MM.1S (cell line): ENCODE data around the gene NHLRC4.

ENCODE experiments used
- DNase-seq: peaks from one replicate; pipeline ENCODE4 v3.0.0-alpha.2; 2015
- H2AFZ ChIP-seq: fragments of 300-600 bp; sonication (generic); 2 replicates; pipeline ENCODE4 v1.6.0; 2016; ENCODE audit warnings: antibody characterized with exemption, low read length
- H3F3A ChIP-seq: fragments of 300-600 bp; sonication (generic); 2 replicates; pipeline ENCODE4 v1.6.1; 2016; ENCODE audit warnings: mild to moderate bottlenecking, antibody characterized with exemption, low read length, moderate library complexity, mixed read lengths; ENCODE audit not compliant: insufficient read depth
- H3K27ac ChIP-seq: fragments of 300-600 bp; sonication (generic); 2 replicates; pipeline ENCODE4 v1.5.1; 2016; ENCODE audit warnings: mild to moderate bottlenecking, low read length
- H3K27me3 ChIP-seq: fragments of 300-600 bp; sonication (generic); replicated peaks from 2 replicates; pipeline ENCODE4 v1.6.0; 2016; ENCODE audit warnings: low read length; ENCODE audit not compliant: insufficient read depth
- H3K36me3 ChIP-seq: fragments of 300-600 bp; sonication (generic); replicated peaks from 2 replicates; pipeline ENCODE4 v1.6.1; 2016; ENCODE audit warnings: mild to moderate bottlenecking, low read length, mixed read lengths; ENCODE audit not compliant: insufficient read depth
- H3K4me1 ChIP-seq: fragments of 300-600 bp; sonication (generic); 2 replicates; pipeline ENCODE4 v1.6.1; 2016; ENCODE audit warnings: low read length, mixed read lengths
- H3K4me2 ChIP-seq: fragments of 300-600 bp; sonication (generic); 2 replicates; pipeline ENCODE4 v1.6.0; 2016; ENCODE audit warnings: low read depth, low read length
- H3K4me3 ChIP-seq: fragments of 300-600 bp; sonication (generic); 2 replicates; pipeline ENCODE4 v1.5.1; 2016; ENCODE audit warnings: low read length, mixed read lengths
- H3K79me2 ChIP-seq: fragments of 300-600 bp; sonication (generic); 2 replicates; pipeline ENCODE4 v1.6.1; 2016; ENCODE audit warnings: mixed run types, low read length, mixed read lengths
- H3K9ac ChIP-seq: fragments of 300-600 bp; sonication (generic); 2 replicates; pipeline ENCODE4 v1.6.1; 2016; ENCODE audit warnings: low read length, mixed read lengths
- H3K9me2 ChIP-seq: fragments of 300-600 bp; sonication (generic); replicated peaks from 2 replicates; pipeline ENCODE4 v1.6.1; 2016; ENCODE audit warnings: mild to moderate bottlenecking, low read length, mixed read lengths; ENCODE audit not compliant: insufficient read depth
- H3K9me3 ChIP-seq: fragments of 300-600 bp; sonication (generic); replicated peaks from 2 replicates; pipeline ENCODE4 v1.6.1; 2016; ENCODE audit warnings: mild to moderate bottlenecking, low read length, mixed read lengths; ENCODE audit not compliant: insufficient read depth
- H4K20me1 ChIP-seq: fragments of 300-600 bp; sonication (generic); 2 replicates; pipeline ENCODE4 v1.6.1; 2016; ENCODE audit warnings: mild to moderate bottlenecking, low read length, moderate library complexity, mixed read lengths; ENCODE audit not compliant: insufficient read depth
- CTCF ChIP-seq: fragments of 300-600 bp; sonication (generic); IDR thresholded peaks from 2 replicates; pipeline ENCODE4 v1.5.1; 2016; ENCODE audit warnings: antibody characterized with exemption, low read length, mixed read lengths
- EZH2 ChIP-seq: fragments of 300-600 bp; sonication (generic); optimal IDR thresholded peaks from 2 replicates; pipeline ENCODE3; 2017; ENCODE audit warnings: low read depth, mild to moderate bottlenecking, antibody characterized with exemption, low read length, mixed read lengths
- EZH2phosphoT487 ChIP-seq: fragments of 300-600 bp; sonication (generic); IDR thresholded peaks from 2 replicates; pipeline ENCODE4 v1.6.1; 2018; ENCODE audit warnings: antibody characterized with exemption, low read length

Gene NHLRC4

GRCh38 chr16:566475-567372 lies at the start of gene NHLRC4:
NHLRC4 (plus strand) TSS chr16:567005; CDS start chr16:568048, 1,043 bp downstream.
- Histone ChIP-seq H2AFZ (peak within 1 kb of the TSS; percentile 90), H3K4me1 (peaks cover 19% of the 10 kb centered on the region)
- peak; percentile 87 for DNase-seq

GRCh38 chr16:518858-519257 lies 47.9 kb upstream of the NHLRC4 start:
- H3K9me3 ChIP-seq = no peaks in the 10 kb centered on the region
- no peaks in the 10 kb centered on the region for H3K27me3 ChIP-seq
- H3K36me3 ChIP-seq = no peaks in the 10 kb centered on the region
- no peaks in the 10 kb centered on the region for H4K20me1 ChIP-seq
- no peaks in the 10 kb centered on the region for H3K4me1 ChIP-seq
- no peaks in the 10 kb centered on the region for H3K9me2 ChIP-seq
- no peaks in the 10 kb centered on the region for H3K79me2 ChIP-seq
- H3K4me2 ChIP-seq = no peak overlapping the region
- no peak overlapping the region for H2AFZ ChIP-seq
- H3K4me3 ChIP-seq = no peak overlapping the region
- TF ChIP-seq EZH2 = no peak
- TF ChIP-seq EZH2phosphoT487 = no peak
- TF ChIP-seq CTCF = no peak
- H3K27ac ChIP-seq = no peak overlapping the region
- no peak for DNase-seq
- H3K9ac ChIP-seq = no peak overlapping the region
- H3F3A ChIP-seq = no peaks in the 10 kb centered on the region

More at GRCh38 chr16:566475-567372, at the start of gene NHLRC4:
- H3K27ac ChIP-seq = peak within 1 kb of the TSS; percentile 70
- no peaks in the 10 kb centered on the region for H3K36me3 ChIP-seq
- peak within 1 kb of the TSS; percentile 88 for H3K4me2 ChIP-seq
- H3K9me3 ChIP-seq = no peaks in the 10 kb centered on the region
- H3F3A ChIP-seq = peaks cover 6% of the 10 kb centered on the region
- peaks cover 25% of the 10 kb centered on the region for H3K79me2 ChIP-seq
- peaks cover 13% of the 10 kb centered on the region for H3K27me3 ChIP-seq
- TF ChIP-seq EZH2 = no peak
- no peak for TF ChIP-seq CTCF
- no peak for TF ChIP-seq EZH2phosphoT487
- peak within 1 kb of the TSS; percentile 66 for H3K9ac ChIP-seq
- H3K9me2 ChIP-seq = no peaks in the 10 kb centered on the region
- H4K20me1 ChIP-seq = no peaks in the 10 kb centered on the region
- H3K4me3 ChIP-seq = peak within 1 kb of the TSS; percentile 52

GRCh38 chr16:519425-519824 lies 47.4 kb upstream of the NHLRC4 start:
- Histone ChIP-seq H3K4me2 (no peak overlapping the region), H3K4me1 (no peaks in the 10 kb centered on the region)

More at GRCh38 chr16:519425-519824, 47.4 kb upstream of the NHLRC4 start:
- Histone ChIP-seq H4K20me1 (no peaks in the 10 kb centered on the region), H3K4me3 (no peak overlapping the region), H2AFZ (no peak overlapping the region), H3K79me2 (no peaks in the 10 kb centered on the region), H3F3A (no peaks in the 10 kb centered on the region), H3K36me3 (no peaks in the 10 kb centered on the region), H3K9ac (no peak overlapping the region), H3K27me3 (no peaks in the 10 kb centered on the region), H3K9me2 (no peaks in the 10 kb centered on the region), H3K27ac (no peak overlapping the region), H3K9me3 (no peaks in the 10 kb centered on the region)
- no peak for DNase-seq
- no peak for TF ChIP-seq CTCF
- TF ChIP-seq EZH2phosphoT487 = no peak
- no peak for TF ChIP-seq EZH2
